ENCODE results near the gene PRR15. TPM values are rescaled to one million over a fixed set of nuclear protein-coding genes. Genes with fewer than 3 reads are reported as not detected.

The PRR15 gene
- total and polyA plus RNA-seq, 9 donors = 2.0 to 19.8 (median 8.0) TPM

- no peak overlapping the region for H3K27ac ChIP-seq
- no peak for DNase-seq
- intact Hi-C loops (cut with DNase I) = no loop called here
- 82 to 91% (median 89%) methylated on average over 7 of the region's 7 CpGs for WGBS, 3 donors
- H3K27me3 ChIP-seq = no peaks in the 10 kb centered on the region
- no peak overlapping the region for H3K4me3 ChIP-seq
- peaks cover 5% of the 10 kb centered on the region for H3K4me1 ChIP-seq (ENCODE audit: insufficient read depth)
- H3K36me3 ChIP-seq = no peaks in the 10 kb centered on the region
- no peak for TF ChIP-seq POLR2A (IDR thresholded peaks at IDR 0.05)
- TF ChIP-seq EP300 (IDR thresholded peaks at IDR 0.05) = no peak
- no peak for TF ChIP-seq CTCF (IDR thresholded peaks at IDR 0.05)
- no peaks in the 10 kb centered on the region for H3K9me3 ChIP-seq
Measured at GRCh38 chr7:29561271-29561670, 2.4 kb upstream of the PRR15 start.

- peaks cover 5% of the 10 kb centered on the region for H3K4me1 ChIP-seq (ENCODE audit: insufficient read depth)
- TF ChIP-seq POLR2A (IDR thresholded peaks at IDR 0.05) = no peak
- TF ChIP-seq CTCF (IDR thresholded peaks at IDR 0.05) = no peak
- TF ChIP-seq EP300 (IDR thresholded peaks at IDR 0.05) = no peak
- no peak overlapping the region for H3K4me3 ChIP-seq
- no peaks in the 10 kb centered on the region for H3K9me3 ChIP-seq
- intact Hi-C loops (cut with DNase I) = no loop called here
- 85 to 91% (median 87%) methylated on average over 6 of the region's 6 CpGs for WGBS, 3 donors
- no peaks in the 10 kb centered on the region for H3K36me3 ChIP-seq
- H3K27me3 ChIP-seq = no peaks in the 10 kb centered on the region
- H3K27ac ChIP-seq = no peak overlapping the region
- DNase-seq = no peak
Measured at GRCh38 chr7:29562307-29562706, 1.3 kb upstream of the PRR15 start.

DNA sequence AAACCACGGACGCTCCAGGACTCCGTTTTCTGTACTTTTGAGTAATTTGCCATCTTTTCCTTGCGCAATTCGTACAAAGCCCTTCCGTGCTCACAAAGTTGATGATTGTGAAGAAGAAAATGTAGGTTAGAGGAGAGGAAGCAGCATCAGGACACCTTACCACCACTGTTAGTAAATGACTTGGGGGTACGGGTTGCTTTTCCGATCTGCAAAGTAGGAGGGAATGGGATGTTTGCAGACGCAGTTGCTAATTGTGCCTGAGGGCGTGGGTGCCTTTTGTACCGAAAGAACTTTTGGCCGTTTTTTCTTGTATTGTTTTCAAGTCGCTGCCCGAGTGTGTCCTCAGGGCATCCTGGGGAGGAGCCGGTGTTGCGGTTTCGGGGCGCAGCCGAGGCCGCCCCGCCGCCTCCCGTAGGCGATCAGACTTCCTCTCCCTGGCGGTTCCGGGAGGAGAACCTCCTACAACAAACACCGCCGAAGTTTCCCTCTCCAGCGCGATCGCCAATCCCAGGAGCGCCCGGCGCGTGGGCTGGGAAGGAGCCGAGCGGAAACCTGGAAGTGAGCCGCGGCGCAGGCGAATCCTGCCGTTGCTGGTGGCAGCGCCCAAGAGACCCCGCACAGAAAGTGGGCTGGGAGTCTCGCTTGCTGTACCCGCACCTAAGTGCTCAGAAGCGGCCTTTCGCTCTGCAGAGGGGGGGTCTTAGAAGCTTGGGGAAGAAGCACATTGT is 1.0 kb downstream of the PRR15 start:
- peaks cover 5% of the 10 kb centered on the region for H3K4me1 ChIP-seq (ENCODE audit: insufficient read depth)
- no peaks in the 10 kb centered on the region for H3K9me3 ChIP-seq
- DNase-seq = peak; percentile 68 to 84 (median 74)
- H3K27ac ChIP-seq = peak overlapping the region; percentile 53 to 57
- H3K36me3 ChIP-seq = no peaks in the 10 kb centered on the region
- intact Hi-C loops (cut with DNase I) = no loop called here
- WGBS, 3 donors = 0 to 1% (median 0%) methylated on average over 43 to 48 of the region's 48 CpGs
- H3K27me3 ChIP-seq = no peaks in the 10 kb centered on the region
- peak overlapping the region; percentile 50 for H3K4me3 ChIP-seq
- peak; percentile 4 for TF ChIP-seq POLR2A (IDR thresholded peaks at IDR 0.05)
- no peak for TF ChIP-seq CTCF (IDR thresholded peaks at IDR 0.05)

DNA sequence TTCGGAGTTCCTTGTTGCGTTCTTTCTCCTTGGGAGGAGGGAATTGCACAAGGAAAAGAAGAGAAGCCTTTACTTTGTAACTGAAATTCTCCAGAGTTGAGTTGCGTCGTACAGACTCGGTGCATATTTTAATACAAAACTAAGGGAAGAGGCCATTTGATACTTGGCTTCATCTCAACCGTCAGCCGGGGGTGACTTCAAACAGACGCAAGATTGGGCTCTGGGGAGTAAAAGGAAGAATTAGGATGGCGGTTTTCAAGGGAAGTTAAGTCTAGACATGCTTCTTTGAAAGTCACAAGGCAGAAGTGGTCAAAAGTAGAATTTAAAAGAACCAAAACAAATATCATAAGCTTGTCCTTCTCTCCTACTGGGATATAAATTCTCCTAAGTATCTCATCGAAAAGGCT is 1.6 kb downstream of the PRR15 start:
- WGBS, 3 donors = 3 to 4% (median 3%) methylated on average over 10 of the region's 10 CpGs
- no peaks in the 10 kb centered on the region for H3K36me3 ChIP-seq
- H3K27me3 ChIP-seq = no peaks in the 10 kb centered on the region
- no peaks in the 10 kb centered on the region for H3K9me3 ChIP-seq
- peaks cover 5% of the 10 kb centered on the region for H3K4me1 ChIP-seq (ENCODE audit: insufficient read depth)
- peak overlapping the region; percentile 53 to 57 for H3K27ac ChIP-seq
- peak in 1 of 5 donors; percentile 11 for DNase-seq
- H3K4me3 ChIP-seq = peak overlapping the region; percentile 50
- intact Hi-C loops (cut with DNase I) = no loop called here
- TF ChIP-seq CTCF (IDR thresholded peaks at IDR 0.05) = no peak
